ENCODE measurements around the gene PNLIPRP3. TPM values are rescaled to one million over a fixed set of nuclear protein-coding genes. Genes with fewer than 3 reads are reported as not detected.
A peak's percentile ranks its signal among the peaks of the same experiment; 100 is the strongest.
"Not testable (repeated sequence)": the region's sequence is repeated elsewhere in the genome, so short reads cannot be mapped to it uniquely, and the experiment has no call there.

Gene PNLIPRP3
- not detected for total RNA-seq

GRCh38 chr10:116427671-116428070, at the start of gene PNLIPRP3:
Gene PNLIPRP3 (plus strand): TSS chr10:116427847. CDS start chr10:116428013, 166 bp downstream.
- no peak within 1 kb of the TSS for H3K27ac Mint-ChIP-seq
- H3K27me3 Mint-ChIP-seq, result peaks cover 0 to 6% of the 10 kb centered on the region in 2 donors
- H3K36me3 Mint-ChIP-seq, result no peaks in the 10 kb centered on the region
- H3K4me1 Mint-ChIP-seq (ENCODE audit: low read depth in 2 of 2), result no peaks in the 10 kb centered on the region
- DNase-seq (ENCODE audit: low spot score), result no peak
- ATAC-seq, result no peak
- no peak within 1 kb of the TSS for H3K4me3 Mint-ChIP-seq
- H3K9me3 Mint-ChIP-seq, result peaks cover 3% of the 10 kb centered on the region

- Mint-ChIP-seq H3K4me1 (ENCODE audit: low read depth in 2 of 2) (no peaks in the 10 kb centered on the region), H3K9me3 (no peaks in the 10 kb centered on the region), H3K27me3 (no peaks in the 10 kb centered on the region), H3K4me3 (no peak overlapping the region), H3K27ac (no peak overlapping the region), H3K36me3 (no peaks in the 10 kb centered on the region)
- ATAC-seq (no peak), DNase-seq (ENCODE audit: low spot score) (no peak)
Measured at GRCh38 chr10:116382290-116382689, 45.4 kb upstream of the PNLIPRP3 start.

- no peaks in the 10 kb centered on the region for H3K9me3 Mint-ChIP-seq
- H3K27me3 Mint-ChIP-seq, result no peaks in the 10 kb centered on the region
- no peaks in the 10 kb centered on the region for H3K4me1 Mint-ChIP-seq (ENCODE audit: low read depth in 2 of 2)
- H3K4me3 Mint-ChIP-seq, result no peak overlapping the region
- H3K36me3 Mint-ChIP-seq, result no peaks in the 10 kb centered on the region
- H3K27ac Mint-ChIP-seq, result no peak overlapping the region
- no peak for ATAC-seq
- no peak for DNase-seq (ENCODE audit: low spot score)
Measured at GRCh38 chr10:116385311-116385710, 42.3 kb upstream of the PNLIPRP3 start.

GRCh38 chr10:116385994-116386809, 41.4 kb upstream of the PNLIPRP3 start:
- ATAC-seq, result no peak
- no peak overlapping the region for H3K27ac Mint-ChIP-seq
- H3K9me3 Mint-ChIP-seq, result no peaks in the 10 kb centered on the region
- no peak for DNase-seq (ENCODE audit: low spot score)
- no peaks in the 10 kb centered on the region for H3K36me3 Mint-ChIP-seq
- H3K4me3 Mint-ChIP-seq, result no peak overlapping the region
- no peaks in the 10 kb centered on the region for H3K4me1 Mint-ChIP-seq (ENCODE audit: low read depth in 2 of 2)
- H3K27me3 Mint-ChIP-seq, result no peaks in the 10 kb centered on the region

- H3K27ac Mint-ChIP-seq; H3K4me3 Mint-ChIP-seq; H3K36me3 Mint-ChIP-seq; H3K9me3 Mint-ChIP-seq; DNase-seq (ENCODE audit: low spot score); H3K4me1 Mint-ChIP-seq (ENCODE audit: low read depth in 2 of 2); H3K27me3 Mint-ChIP-seq; ATAC-seq: not testable (repeated sequence)
Measured at GRCh38 chr10:116393246-116393831, 34.3 kb upstream of the PNLIPRP3 start.

GRCh38 chr10:116395223-116395985, 32.2 kb upstream of the PNLIPRP3 start:
- no peaks in the 10 kb centered on the region for H3K36me3 Mint-ChIP-seq
- ATAC-seq, result peak in 1 of 2 donors; percentile 20

GRCh38 chr10:116398224-116398623, 29.4 kb upstream of the PNLIPRP3 start:
- Mint-ChIP-seq H3K36me3 (no peaks in the 10 kb centered on the region), H3K4me3 (no peak overlapping the region), H3K27ac (no peak overlapping the region), H3K4me1 (ENCODE audit: low read depth in 2 of 2) (no peaks in the 10 kb centered on the region), H3K27me3 (no peaks in the 10 kb centered on the region), H3K9me3 (peaks cover 9% of the 10 kb centered on the region)
- DNase-seq (ENCODE audit: low spot score) (no peak), ATAC-seq (no peak)

More at GRCh38 chr10:116395223-116395985, 32.2 kb upstream of the PNLIPRP3 start:
- DNase-seq (ENCODE audit: low spot score), result no peak
- Mint-ChIP-seq H3K4me3 (no peak overlapping the region), H3K4me1 (ENCODE audit: low read depth in 2 of 2) (no peaks in the 10 kb centered on the region), H3K27ac (no peak overlapping the region), H3K27me3 (no peaks in the 10 kb centered on the region), H3K9me3 (peaks cover 7% of the 10 kb centered on the region)

GRCh38 chr10:116402858-116403257, 24.8 kb upstream of the PNLIPRP3 start:
- Mint-ChIP-seq H3K27me3 (no peaks in the 10 kb centered on the region), H3K4me1 (ENCODE audit: low read depth in 2 of 2) (no peaks in the 10 kb centered on the region), H3K36me3 (no peaks in the 10 kb centered on the region), H3K27ac (no peak overlapping the region), H3K4me3 (no peak overlapping the region), H3K9me3 (peaks cover 7% of the 10 kb centered on the region)
- ATAC-seq (no peak), DNase-seq (ENCODE audit: low spot score) (no peak)

- Mint-ChIP-seq H3K9me3 (peaks cover 10% of the 10 kb centered on the region), H3K4me1 (ENCODE audit: low read depth in 2 of 2) (no peaks in the 10 kb centered on the region), H3K27ac (no peak overlapping the region), H3K36me3 (no peaks in the 10 kb centered on the region), H3K27me3 (no peaks in the 10 kb centered on the region), H3K4me3 (no peak overlapping the region)
- ATAC-seq (no peak), DNase-seq (ENCODE audit: low spot score) (no peak)
Measured at GRCh38 chr10:116403740-116404250, 23.9 kb upstream of the PNLIPRP3 start.

GRCh38 chr10:116408719-116409118, 18.9 kb upstream of the PNLIPRP3 start:
- Mint-ChIP-seq H3K27me3 (peaks cover 0 to 3% of the 10 kb centered on the region in 2 donors), H3K9me3 (peaks cover 10% of the 10 kb centered on the region), H3K4me3 (no peak overlapping the region), H3K27ac (no peak overlapping the region), H3K4me1 (ENCODE audit: low read depth in 2 of 2) (no peaks in the 10 kb centered on the region), H3K36me3 (no peaks in the 10 kb centered on the region)
- ATAC-seq (no peak), DNase-seq (ENCODE audit: low spot score) (no peak)

GRCh38 chr10:116410351-116410750, 17.3 kb upstream of the PNLIPRP3 start:
- no peak overlapping the region for H3K27ac Mint-ChIP-seq
- ATAC-seq, result no peak
- DNase-seq (ENCODE audit: low spot score), result no peak
- H3K36me3 Mint-ChIP-seq, result no peaks in the 10 kb centered on the region
- peaks cover 10% of the 10 kb centered on the region for H3K9me3 Mint-ChIP-seq
- no peak overlapping the region for H3K4me3 Mint-ChIP-seq
- no peaks in the 10 kb centered on the region for H3K4me1 Mint-ChIP-seq (ENCODE audit: low read depth in 2 of 2)
- peaks cover 0 to 3% of the 10 kb centered on the region in 2 donors for H3K27me3 Mint-ChIP-seq

GRCh38 chr10:116417821-116418220, 9.8 kb upstream of the PNLIPRP3 start:
- Mint-ChIP-seq H3K4me3 (no peak overlapping the region), H3K9me3 (no peaks in the 10 kb centered on the region), H3K4me1 (ENCODE audit: low read depth in 2 of 2) (no peaks in the 10 kb centered on the region), H3K27ac (no peak overlapping the region), H3K36me3 (no peaks in the 10 kb centered on the region), H3K27me3 (peaks cover 0 to 2% of the 10 kb centered on the region in 2 donors)
- no peak for ATAC-seq
- no peak for DNase-seq (ENCODE audit: low spot score)

- Mint-ChIP-seq H3K4me1 (ENCODE audit: low read depth in 2 of 2) (no peaks in the 10 kb centered on the region), H3K27me3 (peaks cover 0 to 2% of the 10 kb centered on the region in 2 donors), H3K27ac (no peak overlapping the region), H3K4me3 (no peak overlapping the region), H3K36me3 (no peaks in the 10 kb centered on the region), H3K9me3 (peaks cover 3% of the 10 kb centered on the region)
- no peak for DNase-seq (ENCODE audit: low spot score)
- ATAC-seq, result no peak
Measured at GRCh38 chr10:116418389-116418788, 9.3 kb upstream of the PNLIPRP3 start.

- Mint-ChIP-seq H3K4me3 (no peak overlapping the region), H3K4me1 (ENCODE audit: low read depth in 2 of 2) (no peaks in the 10 kb centered on the region), H3K36me3 (no peaks in the 10 kb centered on the region), H3K9me3 (peaks cover 3% of the 10 kb centered on the region), H3K27me3 (peaks cover 2 to 6% of the 10 kb centered on the region in 2 donors), H3K27ac (no peak overlapping the region)
- ATAC-seq (no peak), DNase-seq (ENCODE audit: low spot score) (no peak)
Measured at GRCh38 chr10:116421815-116422214, 5.8 kb upstream of the PNLIPRP3 start.

Measured in natural killer cell treated with Interleukin-12 subunit alpha and Interleukin-12 subunit beta and Interleukin-15 and Interleukin-18, amount 100 ng/mL, for 72 hours (primary cell).